Left cardiac atrium (tissue), 4 donors: Measurements from ENCODE around the gene GDPD5. TPM values are rescaled to one million over a fixed set of nuclear protein-coding genes. Genes with fewer than 3 reads are reported as not detected.
A peak's percentile ranks its signal among the peaks of the same experiment; 100 is the strongest.

Experiments used
- ATAC-seq, 2 donors: fragments of 200-7000 bp; cut with Tn5 transposase; one replicate each; pipeline ENCODE4 v1.9.1; 2020; ENCODE audit warnings: mild to moderate bottlenecking in 2 of 2, moderate library complexity in 2 of 2
- DNase-seq: peaks from one replicate; pipeline ENCODE4 v3.0.0-alpha.2; 2020
- intact Hi-C, 2 donors: fragments of 100-400 bp; cut with DNase I; formaldehyde crosslinking; loops; one replicate each; pipeline versions ENCODE4 v1.14.1 to v1.15.1; 2022 to 2023
- long read RNA-seq: library from polyadenylated mRNA; unstranded; transcript quantifications from one replicate; pipeline ENCODE4 v2.0.0, GENCODE V29; 2021
- total RNA-seq, 2 donors: library from RNA; stranded (reverse); fragmentation: NEBNext Ultra II Directional; extraction: Animal tissue kit (Norgen Biotek cat#: 25700); gene quantifications; one replicate each; pipeline ENCODE4 v1.2.1, GENCODE V29; 2021
- donor health status: DM: no; HTN: yes; CAD: no.
- donor health status: DM: no; HTN: yes; CAD: no; lungs with severe emphysema.
- donor health status: DM: yes; HTN: yes; CAD: no.
- donor health status: Dilated cardiomyopathy.

The GDPD5 gene
- total RNA-seq: 10 to 100 TPM; 12.3 to 17.6 TPM
- long read RNA-seq, partial matches to known transcripts: 3 of 4 reads
- long read RNA-seq, other reads (novel, unspliced or antisense): 1 of 4 reads

GRCh38 chr11:75525433-75526191 is at the start of gene GDPD5:
GDPD5 (minus strand) TSS chr11:75525941; CDS start chr11:75477735, 48,206 bp downstream.
- peak; percentile 86 for DNase-seq
- ATAC-seq: peak; percentile 97 to 98
- intact Hi-C loops: loop anchor here in 1 of 2 donors (5.0 kb wide), 1 partner anchor 123 kb away; no protein-coding TSS in a partner anchor

GRCh38 chr11:75574698-75575602 is 49.2 kb upstream of the GDPD5 start:
- DNase-seq (no peak), ATAC-seq (peak; percentile 9 to 19)
- intact Hi-C loops: loop anchor here in 1 of 2 donors (2.0 kb wide), 1 partner anchor 28 kb away; no protein-coding TSS in a partner anchor

- no peak for DNase-seq
- intact Hi-C loops: no loop called here
- no peak for ATAC-seq
Measured at GRCh38 chr11:75572744-75573143, 47.0 kb upstream of the GDPD5 start.

GRCh38 chr11:75571625-75572024 is 45.9 kb upstream of the GDPD5 start:
- intact Hi-C loops: no loop called here
- DNase-seq (no peak), ATAC-seq (no peak)

- no peak for ATAC-seq
- intact Hi-C loops: no loop called here
- DNase-seq: no peak
Measured at GRCh38 chr11:75570559-75571139, 44.9 kb upstream of the GDPD5 start.

- no peak for ATAC-seq
- no peak for DNase-seq
- intact Hi-C loops: no loop called here
Measured at GRCh38 chr11:75568616-75569219, 43.0 kb upstream of the GDPD5 start.

GRCh38 chr11:75567971-75568370 is 42.2 kb upstream of the GDPD5 start:
- intact Hi-C loops: no loop called here
- ATAC-seq: no peak
- DNase-seq: no peak

- ATAC-seq (no peak), DNase-seq (no peak)
- intact Hi-C loops: no loop called here
Measured at GRCh38 chr11:75566763-75567279, 41.1 kb upstream of the GDPD5 start.

- DNase-seq (no peak), ATAC-seq (no peak)
- intact Hi-C loops: no loop called here
Measured at GRCh38 chr11:75565916-75566762, 40.4 kb upstream of the GDPD5 start.

- intact Hi-C loops: no loop called here
- peak; percentile 80 for DNase-seq
- ATAC-seq: peak in 1 of 2 donors; percentile 28
Measured at GRCh38 chr11:75565221-75565814, 39.6 kb upstream of the GDPD5 start.

- ATAC-seq (peak; percentile 27), DNase-seq (peak; percentile 80)
- intact Hi-C loops: no loop called here
Measured at GRCh38 chr11:75563978-75564552, 38.3 kb upstream of the GDPD5 start.

GRCh38 chr11:75563501-75563977 is 37.8 kb upstream of the GDPD5 start:
- DNase-seq: no peak
- intact Hi-C loops: no loop called here
- ATAC-seq: no peak

- intact Hi-C loops: loop anchor here in 1 of 2 donors (1.0 kb wide), 1 partner anchor 20 kb away; no protein-coding TSS in a partner anchor
- peak; percentile 5 to 12 for ATAC-seq
- DNase-seq: peak; percentile 73
Measured at GRCh38 chr11:75562836-75563484, 37.2 kb upstream of the GDPD5 start.

- ATAC-seq: peak; percentile 76 to 79
- DNase-seq: peak; percentile 91
- intact Hi-C loops: loop anchor here in 1 of 2 donors (1.0 kb wide), 1 partner anchor 21 kb away; no protein-coding TSS in a partner anchor
Measured at GRCh38 chr11:75562048-75562835, 36.5 kb upstream of the GDPD5 start, which contains the start of gene SERPINH1. SERPINH1 (plus strand) TSS chr11:75562253; CDS start chr11:75566350, 4,097 bp downstream.

- intact Hi-C loops: loop anchor here in 1 of 2 donors (1.0 kb wide), 1 partner anchor 22 kb away; no protein-coding TSS in a partner anchor
- no peak for DNase-seq
- ATAC-seq: no peak
Measured at GRCh38 chr11:75561426-75562047, 35.8 kb upstream of the GDPD5 start.
